GM12878 (cell line): Measurements from ENCODE around the gene PRRC2C.

Source experiments
- ATF3 ChIP-seq: IDR thresholded peaks from 2 replicates; pipeline ENCODE4 v1.6.1; 2011; ENCODE audit warnings: low read depth, mild to moderate bottlenecking, low read length, moderate library complexity, borderline replicate concordance; ENCODE audit errors: extremely low read depth
- BACH1 ChIP-seq: fragments of 450-650 bp; IDR thresholded peaks from 2 replicates; pipeline ENCODE4 v1.6.1; 2017; ENCODE audit warnings: mild to moderate bottlenecking, borderline replicate concordance
- CHD1 ChIP-seq: IDR thresholded peaks from 2 replicates; pipeline ENCODE4 v1.6.1; 2012; ENCODE audit warnings: low read depth, low read length, improper control_type of control experiment
- CTCF ChIP-seq, 3 experiments: IDR thresholded peaks in 2 of 3; conservative IDR thresholded peaks in 1 of 3; 2 replicates each; pipeline ENCODE4 v1.5.1; 2011; ENCODE audit warnings: low read depth in 3 of 3, low read length in 3 of 3, mild to moderate bottlenecking in 3 of 3, control low read depth in 2 of 3, moderate library complexity in 2 of 3, inconsistent platforms in 1 of 3, mixed read lengths in 1 of 3; ENCODE audit not compliant: control insufficient read depth in 2 of 3, insufficient read depth in 1 of 3; ENCODE audit errors: extremely low read depth in 1 of 3
- EGR1 ChIP-seq, 2 experiments: IDR thresholded peaks; 1 replicate in 1 of 2; 2 replicates in 1 of 2; pipeline ENCODE4 v1.6.1; 2011 to 2012; ENCODE audit warnings: low read depth in 2 of 2, low read length in 2 of 2, borderline replicate concordance in 1 of 2, mild to moderate bottlenecking in 1 of 2, moderate library complexity in 1 of 2
- FOXK2 ChIP-seq: fragments of 450-650 bp; IDR thresholded peaks from 2 replicates; pipeline ENCODE4 v1.6.1; 2017; ENCODE audit warnings: mild to moderate bottlenecking, moderate library complexity
- JUND ChIP-seq: IDR thresholded peaks from 2 replicates; pipeline ENCODE4 v1.6.1; 2012; ENCODE audit warnings: low read depth, mild to moderate bottlenecking, low read length, improper control_type of control experiment, moderate library complexity
- NFIC ChIP-seq: IDR thresholded peaks from 2 replicates; pipeline ENCODE4 v1.6.1; 2012; ENCODE audit warnings: low read depth, mild to moderate bottlenecking, inconsistent platforms, low read length, moderate library complexity
- NFXL1 ChIP-seq: fragments of 450-650 bp; IDR thresholded peaks from 2 replicates; pipeline ENCODE4 v1.6.1; 2017; ENCODE audit warnings: antibody characterized with exemption, mild to moderate bottlenecking, borderline replicate concordance
- SREBF2 ChIP-seq: IDR thresholded peaks from 2 replicates; pipeline ENCODE4 v1.6.1; 2012; ENCODE audit warnings: mild to moderate bottlenecking, low read length

- no peak for TF ChIP-seq CTCF (IDR thresholded peaks at IDR 0.05 in 2 of 3, conservative IDR thresholded peaks at IDR 0.05 in 1 of 3; ENCODE audit: control insufficient read depth in 2 of 3, extremely low read depth in 1 of 3, insufficient read depth in 1 of 3, low read depth in 3 of 3, low read length in 3 of 3)
- no peak for TF ChIP-seq JUND
- TF ChIP-seq NFXL1 = no peak
- TF ChIP-seq EGR1 (IDR thresholded peaks at IDR 0.05; ENCODE audit: borderline replicate concordance in 1 of 2, low read depth in 2 of 2, low read length in 2 of 2) = no peak
- no peak for TF ChIP-seq ATF3
- no peak for TF ChIP-seq BACH1
- TF ChIP-seq SREBF2 = no peak
- no peak for TF ChIP-seq CHD1
- TF ChIP-seq FOXK2 = no peak
- no peak for TF ChIP-seq NFIC
Observed at GRCh38 chr1:171438441-171438840, 46.9 kb upstream of the PRRC2C start.
